SK-N-MC (cell line): Measurements from ENCODE around the gene ITPR3.

ENCODE experiments used
- EZH2 ChIP-seq: fragments of 200-600 bp; sonication (generic); IDR thresholded peaks from one replicate; pipeline ENCODE4 v1.6.1; 2017; ENCODE audit warnings: antibody characterized with exemption
- POLR2AphosphoS5 ChIP-seq: IDR thresholded peaks from 2 replicates; pipeline ENCODE4 v1.6.1; 2012; ENCODE audit warnings: mild to moderate bottlenecking, low read depth, low read length, borderline replicate concordance

- no peak for TF ChIP-seq EZH2
- no peak for TF ChIP-seq POLR2AphosphoS5
Measured at GRCh38 chr6:33634946-33635345, 13.8 kb downstream of the ITPR3 start.
